ENCODE data around the gene IKBKE. TPM values are rescaled to one million over a fixed set of nuclear protein-coding genes. Genes with fewer than 3 reads are reported as not detected.

Gene IKBKE
- total and polyA plus RNA-seq, 2 donors from 2014 or later: 3.4 to 14.5 TPM

- Histone ChIP-seq H3K9ac (ENCODE audit: low read length in 3 of 3) (no peak overlapping the region), H3K27ac (ENCODE audit: low read depth in 2 of 2, low read length in 2 of 2) (peak overlapping the region; percentile 44 to 58), H3K4me3 (ENCODE audit: low read length in 3 of 3) (no peak overlapping the region), H3K9me3 (ENCODE audit: control insufficient read depth in 2 of 3, insufficient read depth in 1 of 3, low read length in 3 of 3) (no peaks in the 10 kb centered on the region), H3K27me3 (ENCODE audit: control insufficient read depth, insufficient read depth, low read length) (no peaks in the 10 kb centered on the region), H3K36me3 (ENCODE audit: control insufficient read depth in 2 of 3, insufficient read depth in 3 of 3, low read length in 3 of 3) (no peaks in the 10 kb centered on the region), H3K4me1 (ENCODE audit: control insufficient read depth in 2 of 3, insufficient read depth in 2 of 3, low read depth in 1 of 3, low read length in 3 of 3) (peaks cover 0 to 6% (median 4%) of the 10 kb centered on the region in 3 donors)
- no peak for DNase-seq
- no peak for FAIRE-seq
- intact Hi-C loops (cut with DNase I): no loop called here
- TF ChIP-seq CTCF (IDR thresholded peaks at IDR 0.05; ENCODE audit: borderline replicate concordance, extremely low read depth, insufficient read depth): no peak
Measured at GRCh38 chr1:206460836-206461426, 9.3 kb upstream of the IKBKE start.

- TF ChIP-seq CTCF (IDR thresholded peaks at IDR 0.05; ENCODE audit: borderline replicate concordance, extremely low read depth, insufficient read depth): peak; percentile 80
- DNase-seq: peak in 4 of 5 donors; percentile 75 to 88 (median 80)
- H3K4me3 ChIP-seq (ENCODE audit: low read length in 3 of 3): no peak overlapping the region
- H3K27ac ChIP-seq (ENCODE audit: low read depth in 2 of 2, low read length in 2 of 2): no peak overlapping the region
- H3K36me3 ChIP-seq (ENCODE audit: control insufficient read depth in 2 of 3, insufficient read depth in 3 of 3, low read length in 3 of 3): no peaks in the 10 kb centered on the region
- H3K27me3 ChIP-seq (ENCODE audit: control insufficient read depth, insufficient read depth, low read length): no peaks in the 10 kb centered on the region
- H3K9me3 ChIP-seq (ENCODE audit: control insufficient read depth in 2 of 3, insufficient read depth in 1 of 3, low read length in 3 of 3): no peaks in the 10 kb centered on the region
- H3K4me1 ChIP-seq (ENCODE audit: control insufficient read depth in 2 of 3, insufficient read depth in 2 of 3, low read depth in 1 of 3, low read length in 3 of 3): peaks cover 0 to 2% (median 0%) of the 10 kb centered on the region in 3 donors
- FAIRE-seq: peak; percentile 29
- H3K9ac ChIP-seq (ENCODE audit: low read length in 3 of 3): no peak overlapping the region
- intact Hi-C loops (cut with DNase I): no loop called here
Measured at GRCh38 chr1:206461602-206462455, 8.4 kb upstream of the IKBKE start.

GRCh38 chr1:206463137-206463536 lies 7.1 kb upstream of the IKBKE start:
- Histone ChIP-seq H3K9ac (ENCODE audit: low read length in 3 of 3) (no peak overlapping the region), H3K36me3 (ENCODE audit: control insufficient read depth in 2 of 3, insufficient read depth in 3 of 3, low read length in 3 of 3) (no peaks in the 10 kb centered on the region), H3K27me3 (ENCODE audit: control insufficient read depth, insufficient read depth, low read length) (no peaks in the 10 kb centered on the region), H3K9me3 (ENCODE audit: control insufficient read depth in 2 of 3, insufficient read depth in 1 of 3, low read length in 3 of 3) (no peaks in the 10 kb centered on the region), H3K4me3 (ENCODE audit: low read length in 3 of 3) (no peak overlapping the region), H3K27ac (ENCODE audit: low read depth in 2 of 2, low read length in 2 of 2) (no peak overlapping the region), H3K4me1 (ENCODE audit: control insufficient read depth in 2 of 3, insufficient read depth in 2 of 3, low read depth in 1 of 3, low read length in 3 of 3) (peaks cover 0 to 4% (median 0%) of the 10 kb centered on the region in 3 donors)
- intact Hi-C loops (cut with DNase I): no loop called here
- no peak for FAIRE-seq
- no peak for TF ChIP-seq CTCF (IDR thresholded peaks at IDR 0.05; ENCODE audit: borderline replicate concordance, extremely low read depth, insufficient read depth)
- no peak for DNase-seq
